Calu3 (cell line): ENCODE data around the gene OR2W3. TPM values are rescaled to one million over a fixed set of nuclear protein-coding genes. Genes with fewer than 3 reads are reported as not detected.

Experiments used
- BruUV-seq: library from RNA; stranded (reverse); fragments of 400-500 nt; replicated peaks from 2 replicates; lab custom pipeline; 2021; lab: Mats Ljungman, UMichigan
- CTCF ChIA-PET: fragments of 300-600 bp; sonication (Branson Sonifier 250); formaldehyde crosslinking; loops from one replicate; lab custom pipeline; 2022; ENCODE audit warnings: antibody characterized with exemption; lab: Charles Lee
- DNase-seq: peaks from one replicate; pipeline ENCODE4 v3.0.0; 2022
- H3K27ac Mint-ChIP-seq: one replicate; pipeline ENCODE4 v1.8.0; 2022; ENCODE audit warnings: mixed read lengths; ENCODE audit not compliant: unreplicated experiment
- H3K27me3 Mint-ChIP-seq: one replicate; pipeline ENCODE4 v1.8.0; 2022; ENCODE audit warnings: mixed read lengths; ENCODE audit not compliant: unreplicated experiment
- H3K36me3 Mint-ChIP-seq: one replicate; pipeline ENCODE4 v1.8.0; 2022; ENCODE audit warnings: mild to moderate bottlenecking, moderate library complexity, mixed read lengths; ENCODE audit not compliant: insufficient read depth, unreplicated experiment
- H3K4me1 Mint-ChIP-seq: one replicate; pipeline ENCODE4 v1.8.0; 2022; ENCODE audit warnings: mild to moderate bottlenecking, low read depth, mixed read lengths; ENCODE audit not compliant: unreplicated experiment
- H3K4me3 Mint-ChIP-seq: one replicate; pipeline ENCODE4 v1.8.0; 2022; ENCODE audit warnings: mild to moderate bottlenecking, low read depth, moderate library complexity, mixed read lengths; ENCODE audit not compliant: unreplicated experiment
- H3K9me3 Mint-ChIP-seq: one replicate; pipeline ENCODE4 v1.8.0; 2022; ENCODE audit warnings: low read depth, mixed read lengths; ENCODE audit not compliant: unreplicated experiment
- CTCF ChIP-seq: fragments of 200-600 bp; IDR thresholded peaks from one replicate; pipeline ENCODE4 v1.8.0; 2022; ENCODE audit warnings: antibody characterized with exemption; ENCODE audit not compliant: unreplicated experiment
- intact Hi-C: fragments of 100-400 bp; cut with micrococcal nuclease; formaldehyde crosslinking; loops from one replicate; pipeline ENCODE4 v1.10.0; 2022; ENCODE audit not compliant: unreplicated experiment
- total RNA-seq: library from RNA; stranded (reverse); gene quantifications from 2 replicates; pipeline ENCODE4 v1.2.3, GENCODE V29; 2022

OR2W3 gene
- total RNA-seq, 1 experiment from 2014 or later: not detected

GRCh38 chr1:247862756-247863155, 32.6 kb upstream of the OR2W3 start:
- CTCF ChIA-PET: no interaction called here
- Mint-ChIP-seq H3K27ac (no peak overlapping the region), H3K36me3 (no peaks in the 10 kb centered on the region), H3K4me3 (no peak overlapping the region), H3K27me3 (no peaks in the 10 kb centered on the region), H3K4me1 (no peaks in the 10 kb centered on the region), H3K9me3 (peaks cover 17% of the 10 kb centered on the region)
- intact Hi-C loops: no loop called here
- no peak for TF ChIP-seq CTCF
- no TSS peak for BruUV-seq
- no peak for DNase-seq

GRCh38 chr1:247864644-247865043, 30.7 kb upstream of the OR2W3 start:
- H3K4me1 Mint-ChIP-seq: no peaks in the 10 kb centered on the region
- no peak for TF ChIP-seq CTCF
- DNase-seq: no peak
- peaks cover 15% of the 10 kb centered on the region for H3K9me3 Mint-ChIP-seq
- no peaks in the 10 kb centered on the region for H3K36me3 Mint-ChIP-seq
- no peak overlapping the region for H3K27ac Mint-ChIP-seq
- no TSS peak for BruUV-seq
- intact Hi-C loops: no loop called here
- CTCF ChIA-PET: no interaction called here
- H3K4me3 Mint-ChIP-seq: no peak overlapping the region
- no peaks in the 10 kb centered on the region for H3K27me3 Mint-ChIP-seq

- intact Hi-C loops: no loop called here
- DNase-seq: no peak
- BruUV-seq: no TSS peak
- H3K36me3 Mint-ChIP-seq: no peaks in the 10 kb centered on the region
- TF ChIP-seq CTCF: no peak
- no peak overlapping the region for H3K4me3 Mint-ChIP-seq
- CTCF ChIA-PET: no interaction called here
- H3K27ac Mint-ChIP-seq: no peak overlapping the region
- H3K4me1 Mint-ChIP-seq: no peaks in the 10 kb centered on the region
- no peaks in the 10 kb centered on the region for H3K27me3 Mint-ChIP-seq
- peaks cover 18% of the 10 kb centered on the region for H3K9me3 Mint-ChIP-seq
These were observed 30.0 kb upstream of the OR2W3 start for GRCh38 chr1:247865416-247865815.

- H3K4me3 Mint-ChIP-seq: no peak overlapping the region
- CTCF ChIA-PET: interaction anchor here (0.6 kb wide), 1 partner anchor 1285 kb away, joined by 3 read pairs; no protein-coding TSS in a partner anchor
- H3K4me1 Mint-ChIP-seq: no peaks in the 10 kb centered on the region
- no peak for DNase-seq
- no peaks in the 10 kb centered on the region for H3K27me3 Mint-ChIP-seq
- H3K36me3 Mint-ChIP-seq: no peaks in the 10 kb centered on the region
- no TSS peak for BruUV-seq
- no peak overlapping the region for H3K27ac Mint-ChIP-seq
- TF ChIP-seq CTCF: no peak
- H3K9me3 Mint-ChIP-seq: peaks cover 10% of the 10 kb centered on the region
- intact Hi-C loops: no loop called here
These were observed 12.0 kb upstream of the OR2W3 start for GRCh38 chr1:247883346-247883745.
